PFSK-1 (cell line): ENCODE data around the gene THSD4.

Experiments
- FOXP2 ChIP-seq: optimal IDR thresholded peaks from 2 replicates; pipeline ENCODE3; 2011; ENCODE audit warnings: borderline replicate concordance, control low read depth, inconsistent platforms; ENCODE audit not compliant: insufficient read depth; ENCODE audit errors: extremely low read length, extremely low read depth
- POLR2AphosphoS5 ChIP-seq: IDR thresholded peaks from 2 replicates; pipeline ENCODE4 v1.6.1; 2012; ENCODE audit warnings: low read depth, mild to moderate bottlenecking, control low read depth, low read length, moderate library complexity
- REST ChIP-seq, 2 experiments: IDR thresholded peaks; 2 replicates each; pipeline versions ENCODE4 v1.6.1 to v1.8.0; 2011 to 2012; ENCODE audit warnings: low read depth in 2 of 2, low read length in 2 of 2, control low read depth in 1 of 2, inconsistent platforms in 1 of 2, mild to moderate bottlenecking in 1 of 2, moderate library complexity in 1 of 2; ENCODE audit not compliant: insufficient read depth in 1 of 2
- SIN3A ChIP-seq: IDR thresholded peaks from 2 replicates; pipeline ENCODE4 v1.6.1; 2012; ENCODE audit warnings: mild to moderate bottlenecking, low read length, moderate library complexity, borderline replicate concordance; ENCODE audit not compliant: insufficient read depth
- TAF1 ChIP-seq: IDR thresholded peaks from 2 replicates; pipeline ENCODE4 v1.6.1; 2012; ENCODE audit warnings: low read length, control low read depth, borderline replicate concordance; ENCODE audit not compliant: insufficient read depth

Gene THSD4

DNA sequence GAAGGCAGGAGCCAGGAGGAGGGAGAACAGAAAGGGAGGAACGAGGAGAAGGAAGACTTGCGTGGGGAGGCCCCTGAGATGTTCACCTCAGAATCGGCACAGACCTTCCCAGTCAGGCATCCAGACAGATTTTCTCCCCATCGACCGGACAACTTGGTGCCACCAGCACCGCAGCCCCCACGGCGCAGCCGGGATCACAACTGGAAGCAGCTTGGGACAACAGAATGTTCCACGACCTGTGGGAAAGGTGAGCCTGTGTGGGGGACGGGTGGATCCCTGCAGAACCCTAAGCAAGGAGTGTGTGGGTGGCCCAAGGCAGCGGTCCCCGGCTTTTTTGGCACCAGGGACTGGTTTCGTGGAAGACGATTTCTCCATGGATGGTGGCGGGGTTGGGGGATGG lies 622.5 kb downstream of the THSD4 start:
- TF ChIP-seq POLR2AphosphoS5, result no peak
- no peak for TF ChIP-seq FOXP2
- no peak for TF ChIP-seq TAF1
- TF ChIP-seq SIN3A, result no peak
- no peak for TF ChIP-seq REST (IDR thresholded peaks at IDR 0.05; ENCODE audit: insufficient read depth in 1 of 2, low read depth in 2 of 2, low read length in 2 of 2)

DNA sequence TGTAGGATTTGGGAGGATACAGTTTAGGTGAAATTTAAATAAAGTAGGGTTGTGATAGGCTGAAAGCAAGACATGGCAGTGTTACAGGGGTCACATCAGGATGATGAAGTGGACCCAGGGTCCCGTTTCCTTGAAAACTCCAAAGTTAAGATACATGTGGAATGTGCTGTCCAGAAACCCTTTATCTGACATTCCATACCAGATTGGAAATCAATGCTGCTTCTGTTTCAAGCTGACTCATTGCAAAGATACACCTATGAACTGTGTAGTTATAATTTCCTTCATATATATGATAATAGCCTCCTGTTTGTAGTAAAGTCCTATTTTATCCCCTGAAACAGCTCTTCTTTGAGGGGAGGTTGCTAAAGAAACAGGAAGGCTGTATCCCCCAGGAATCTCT lies 624.1 kb downstream of the THSD4 start:
- TF ChIP-seq TAF1, result no peak
- TF ChIP-seq SIN3A, result no peak
- no peak for TF ChIP-seq REST (IDR thresholded peaks at IDR 0.05; ENCODE audit: insufficient read depth in 1 of 2, low read depth in 2 of 2, low read length in 2 of 2)
- no peak for TF ChIP-seq FOXP2
- no peak for TF ChIP-seq POLR2AphosphoS5

GRCh38 chr15:71742964-71743363 lies 627.7 kb downstream of the THSD4 start:
- no peak for TF ChIP-seq POLR2AphosphoS5
- TF ChIP-seq SIN3A, result no peak
- TF ChIP-seq TAF1, result no peak
- no peak for TF ChIP-seq FOXP2
- TF ChIP-seq REST (IDR thresholded peaks at IDR 0.05; ENCODE audit: insufficient read depth in 1 of 2, low read depth in 2 of 2, low read length in 2 of 2), result no peak

GRCh38 chr15:71743861-71744382 lies 628.7 kb downstream of the THSD4 start:
- TF ChIP-seq POLR2AphosphoS5 (no peak), FOXP2 (no peak), SIN3A (no peak), TAF1 (no peak), REST (IDR thresholded peaks at IDR 0.05; ENCODE audit: insufficient read depth in 1 of 2, low read depth in 2 of 2, low read length in 2 of 2) (no peak)

DNA sequence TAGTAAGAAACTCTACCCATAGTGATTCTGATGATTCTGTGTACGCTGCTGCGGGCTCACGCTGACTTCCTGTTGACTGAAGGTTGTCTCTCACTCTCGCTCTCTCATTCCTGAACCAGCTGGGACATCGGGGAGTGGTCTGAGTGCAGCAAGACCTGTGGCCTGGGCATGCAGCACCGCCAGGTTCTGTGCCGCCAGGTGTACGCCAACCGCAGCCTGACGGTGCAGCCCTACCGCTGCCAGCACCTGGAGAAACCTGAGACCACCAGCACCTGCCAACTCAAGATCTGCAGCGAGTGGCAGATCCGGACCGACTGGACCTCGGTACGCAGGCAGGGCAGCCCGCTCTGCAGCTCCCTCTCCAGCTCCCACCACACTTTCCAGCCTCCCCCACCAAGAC lies 631.4 kb downstream of the THSD4 start:
- TF ChIP-seq SIN3A, result no peak
- TF ChIP-seq TAF1, result no peak
- no peak for TF ChIP-seq REST (IDR thresholded peaks at IDR 0.05; ENCODE audit: insufficient read depth in 1 of 2, low read depth in 2 of 2, low read length in 2 of 2)
- TF ChIP-seq POLR2AphosphoS5, result no peak
